Suppressor macrophage treated with lipopolysaccharide for 1 hour (primary cell): ENCODE measurements around the gene PLP2.

Source experiments
- DNase-seq, 3 donors: peaks; one replicate each; pipeline ENCODE4 v3.0.0-alpha.2; 2020 to 2022

PLP2 gene

DNA sequence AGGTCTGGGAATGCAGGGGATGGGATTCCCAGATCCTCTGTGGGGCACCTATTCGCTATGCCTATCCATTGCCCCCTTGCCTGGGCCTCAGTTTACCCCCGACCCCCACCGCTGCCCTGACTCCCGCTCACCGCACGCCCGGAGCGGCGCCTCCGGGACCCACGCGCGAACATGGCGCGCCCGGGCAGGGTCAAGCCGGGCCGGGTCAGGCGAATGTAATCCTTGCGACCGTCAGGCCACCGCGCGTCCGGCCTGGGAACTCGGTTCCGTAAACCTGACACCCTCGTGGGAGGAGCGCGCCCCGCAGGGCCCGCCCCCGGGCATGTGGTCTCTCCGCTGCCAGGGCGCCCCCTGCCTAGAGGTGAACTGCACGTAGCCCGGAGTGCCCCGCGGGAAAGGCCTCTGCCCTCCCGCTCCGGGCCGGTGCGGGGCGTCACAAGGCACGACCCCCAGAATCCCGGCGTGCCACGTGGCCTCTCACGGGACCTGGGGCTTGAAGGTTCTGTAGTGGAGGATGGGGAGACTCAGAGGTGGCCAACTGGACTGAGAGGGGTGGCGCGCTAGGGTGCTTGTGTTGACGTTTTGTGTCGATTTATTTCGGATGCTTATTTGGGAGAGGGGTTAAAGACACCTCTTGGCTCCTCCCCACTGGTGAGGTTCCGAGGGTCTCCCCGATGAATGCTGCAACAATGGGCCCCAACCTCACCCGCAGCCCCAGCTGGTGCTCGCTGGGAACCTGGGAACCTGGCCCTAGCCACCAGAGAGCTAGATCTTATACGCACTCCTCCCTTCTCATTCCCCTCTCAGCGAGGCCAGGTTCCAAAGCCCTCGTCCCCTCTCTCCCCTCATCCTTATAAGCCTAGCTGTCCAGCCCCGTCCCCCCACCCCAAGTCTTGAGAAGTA, 14.7 kb downstream of the PLP2 start, which contains the start of gene PRICKLE3:
TSS of gene PRICKLE3 (minus strand) at position 249 of the 903 bp plus-strand sequence. CDS start at position 173, 76 bp downstream.
- peak; percentile 73 to 89 (median 74) for DNase-seq

DNA sequence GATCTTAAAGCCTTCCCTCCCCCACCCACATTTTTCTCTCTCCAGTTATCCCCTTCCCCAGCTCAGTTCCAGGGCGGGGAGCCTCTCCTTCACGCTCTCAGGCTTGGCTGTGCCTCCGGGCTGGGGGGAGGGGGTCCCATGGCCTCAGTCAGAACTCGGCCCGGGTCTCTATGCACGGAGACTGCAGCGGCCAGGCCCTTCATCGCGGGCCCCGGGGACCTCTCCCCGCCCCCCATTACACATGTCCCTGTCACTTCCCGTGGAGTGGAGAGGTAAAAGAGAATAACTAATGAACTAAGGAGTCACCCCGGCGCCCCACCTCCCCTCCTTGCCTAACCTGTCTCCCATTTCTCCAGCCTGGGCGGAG, 15.3 kb downstream of the PLP2 start:
- DNase-seq = no peak

DNA sequence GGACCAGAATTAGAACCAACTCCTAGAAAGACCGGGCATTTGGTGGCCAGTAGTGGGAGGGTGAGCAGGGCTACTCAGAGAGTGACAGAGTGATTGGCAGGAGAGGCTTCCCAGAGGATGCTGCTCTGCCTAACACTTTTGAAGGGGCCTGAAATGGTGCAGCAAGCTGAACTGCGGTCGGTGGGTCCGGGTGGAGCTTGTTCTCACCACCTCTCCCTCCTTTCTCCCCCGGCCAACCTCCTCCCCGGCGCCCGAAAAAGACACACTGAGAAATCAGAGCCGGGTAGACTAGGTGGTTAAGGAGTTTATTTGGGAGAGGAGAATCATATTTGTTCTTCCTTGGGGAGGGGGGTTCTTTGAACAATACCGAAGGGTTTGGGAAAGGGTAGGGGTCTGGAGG, 15.8 kb downstream of the PLP2 start:
- DNase-seq = no peak

DNA sequence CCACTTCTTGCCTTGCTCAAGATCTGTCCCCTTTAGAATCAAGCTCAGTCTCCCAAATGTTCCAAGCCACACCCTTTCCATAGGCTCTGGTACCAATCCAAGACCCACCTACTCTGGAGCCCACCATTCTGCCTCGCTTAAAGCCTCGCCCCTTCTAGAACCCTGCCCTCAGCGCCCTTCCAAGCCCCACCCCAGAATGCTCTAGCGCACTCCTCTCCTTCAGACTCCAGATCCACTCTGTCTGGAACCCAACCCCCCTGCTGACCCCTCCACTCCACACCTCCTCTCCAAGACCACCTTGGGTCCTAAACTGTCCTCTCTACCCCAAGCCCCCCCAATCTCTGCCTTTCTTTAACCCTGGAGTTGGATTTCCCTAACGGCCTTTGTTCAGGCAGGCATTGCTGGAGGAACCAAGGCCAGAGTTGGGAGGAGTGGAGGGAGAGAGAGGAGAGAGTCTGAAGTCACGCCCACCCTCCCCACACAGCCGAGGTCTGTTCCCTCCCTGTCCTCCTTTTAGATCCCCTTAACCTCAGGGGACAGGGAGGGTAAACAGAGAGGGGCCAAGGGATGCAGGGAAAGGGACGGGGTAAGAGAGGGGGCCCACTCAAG, 16.9 kb downstream of the PLP2 start:
- no peak for DNase-seq

DNA sequence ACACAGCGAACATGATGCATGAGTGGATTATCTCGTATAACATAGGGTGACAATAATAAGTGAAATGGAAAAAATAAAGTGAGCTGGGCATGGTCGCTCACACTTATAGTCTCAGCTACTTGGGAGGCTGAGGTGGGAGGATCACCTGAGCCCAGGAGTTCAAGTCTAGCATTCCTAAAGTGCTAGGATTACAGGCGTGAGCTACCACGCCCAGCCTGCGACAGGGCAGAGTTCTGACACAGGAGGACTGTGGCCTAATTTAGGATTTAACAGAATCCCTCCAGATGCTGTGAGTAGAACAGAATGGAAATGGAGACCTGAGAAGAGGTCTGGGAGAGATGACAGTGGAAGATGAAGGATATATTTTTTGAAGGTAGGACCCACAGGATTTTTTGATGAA, 17.9 kb downstream of the PLP2 start:
- no peak for DNase-seq

DNA sequence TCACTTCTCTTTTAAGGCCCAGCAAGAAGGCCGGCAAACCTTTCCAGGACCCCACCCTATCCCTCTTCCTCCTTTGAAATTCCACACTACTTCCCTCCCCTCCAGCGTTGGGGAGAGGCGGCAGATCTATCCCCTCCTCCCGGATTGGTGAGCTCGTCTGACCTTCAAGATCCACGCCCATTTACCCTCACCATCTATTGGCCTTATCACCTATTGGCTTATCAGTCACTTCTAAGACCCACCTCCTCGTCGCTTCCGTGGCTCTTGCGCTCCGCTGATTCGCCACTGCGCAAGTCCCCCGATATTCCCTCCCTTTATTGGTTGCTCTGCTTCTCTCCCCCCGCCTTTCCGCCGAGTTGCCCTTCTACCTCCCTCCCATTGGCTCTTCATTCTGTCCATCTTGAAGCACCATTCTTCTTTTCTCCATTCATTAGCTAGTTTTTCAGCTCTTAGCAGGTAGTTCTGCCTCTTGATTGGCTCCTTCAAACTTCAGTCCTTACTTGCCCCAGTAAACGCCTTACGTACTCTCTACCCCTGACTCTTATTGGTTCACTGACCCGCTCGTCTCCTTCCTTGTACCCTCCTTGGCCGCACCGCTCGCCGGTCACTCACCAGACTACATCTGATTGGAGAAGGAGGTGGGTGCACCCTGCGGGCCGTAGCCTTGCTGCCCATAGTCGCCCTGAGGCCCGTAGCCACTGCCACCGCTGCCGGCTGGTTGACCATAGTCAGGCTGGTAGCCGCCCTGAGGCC, 19.3 kb downstream of the PLP2 start:
- DNase-seq = peak; percentile 93 to 97 (median 93)

DNA sequence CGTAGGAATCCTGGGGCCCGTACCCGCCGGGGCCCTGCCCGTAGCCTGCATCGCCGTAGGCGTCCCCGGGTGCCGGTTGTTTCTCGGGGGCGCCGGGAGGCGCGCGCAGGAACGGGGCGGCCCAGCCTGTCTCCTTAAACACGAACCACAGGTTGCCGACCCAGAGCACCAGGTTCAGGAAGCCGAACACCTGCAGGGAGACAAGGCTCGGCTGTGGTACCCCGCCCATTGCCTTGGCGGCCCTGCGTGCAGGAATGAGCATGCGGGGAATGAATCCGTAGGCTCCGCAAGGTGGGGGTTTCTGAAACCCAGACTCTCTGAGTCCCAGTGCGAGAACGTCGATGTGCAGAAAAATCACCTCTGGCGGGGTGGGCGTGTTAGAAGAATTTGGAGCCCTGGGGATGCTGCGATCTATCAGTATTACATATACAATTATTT, 19.9 kb downstream of the PLP2 start:
- no peak for DNase-seq

DNA sequence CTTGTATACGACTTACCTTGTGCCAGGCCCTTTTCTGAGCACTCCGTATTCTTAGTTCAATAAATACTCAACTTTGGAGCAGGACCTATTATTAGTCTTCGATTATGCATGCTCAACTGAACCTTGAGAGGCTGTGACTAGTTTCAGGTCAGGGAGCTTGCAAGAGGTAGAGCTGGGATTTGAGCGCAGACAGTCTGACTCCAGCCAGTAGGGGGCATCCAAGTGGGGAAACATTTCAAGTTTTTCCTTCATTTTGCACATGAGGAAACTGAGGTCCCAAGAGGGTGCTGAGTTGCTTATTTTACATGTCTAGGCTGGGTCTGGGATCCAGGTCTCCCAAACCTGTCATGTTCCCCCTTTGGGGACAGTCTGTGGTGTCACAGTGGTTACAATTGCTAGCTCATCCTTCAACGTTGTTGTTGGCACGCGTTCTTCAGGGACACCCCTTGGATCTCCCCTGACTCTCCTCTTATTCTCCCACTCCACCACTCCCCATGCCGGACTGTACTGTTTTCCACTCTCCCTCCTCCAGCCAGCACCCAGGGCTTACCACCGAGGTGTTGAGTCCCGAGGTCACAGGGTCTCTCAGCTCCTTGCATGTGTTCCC, 21.1 kb downstream of the PLP2 start:
- DNase-seq = peak; percentile 35 to 58 (median 44)

DNA sequence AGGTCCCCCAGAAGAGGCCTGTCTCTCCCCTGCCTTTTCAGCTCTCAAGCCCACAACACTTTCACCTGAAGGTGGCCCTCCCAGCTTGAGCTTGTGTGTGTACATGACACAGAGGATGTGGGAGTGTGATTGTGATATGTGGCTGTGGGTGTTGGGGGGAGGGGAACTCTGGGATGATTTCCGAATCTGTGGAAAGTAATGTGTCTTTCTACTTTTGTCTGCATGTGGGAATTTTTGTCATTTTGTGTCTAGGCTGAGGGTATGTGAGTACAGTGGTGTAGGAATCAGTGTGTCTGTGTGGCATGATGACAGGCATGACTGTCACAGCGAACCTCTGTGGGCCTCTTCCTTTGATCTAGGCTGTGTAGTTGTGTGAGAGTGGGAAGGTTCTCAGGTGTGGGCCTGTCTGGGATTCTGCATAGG, 21.9 kb downstream of the PLP2 start:
- no peak for DNase-seq

DNA sequence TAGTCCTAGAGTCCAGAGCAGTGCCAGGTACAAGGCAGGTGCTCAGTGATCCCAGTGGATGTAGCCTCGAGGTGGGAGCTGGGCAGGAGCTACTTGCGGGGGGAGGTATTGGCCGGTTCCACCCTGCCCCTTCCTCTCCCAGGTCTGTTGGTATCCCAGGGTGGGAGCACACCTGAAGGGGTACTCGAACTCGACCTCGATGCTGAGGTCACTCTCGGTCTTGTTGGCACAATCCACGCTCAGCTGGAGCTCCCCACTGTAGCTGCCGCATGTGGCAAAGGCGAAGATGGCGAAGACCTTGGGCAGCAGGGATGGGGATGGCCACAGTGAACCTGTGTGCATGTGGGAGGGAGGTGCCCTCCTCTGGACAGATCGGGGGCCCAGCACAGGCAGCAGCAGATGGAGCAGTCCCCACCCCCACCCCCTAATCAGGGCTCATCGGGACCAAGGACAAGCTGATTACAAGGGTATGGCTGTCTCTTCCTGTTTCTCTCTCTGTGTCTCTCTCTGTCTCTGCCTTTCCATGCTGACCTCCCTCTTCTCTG, 25.9 kb downstream of the PLP2 start:
- no peak for DNase-seq

DNA sequence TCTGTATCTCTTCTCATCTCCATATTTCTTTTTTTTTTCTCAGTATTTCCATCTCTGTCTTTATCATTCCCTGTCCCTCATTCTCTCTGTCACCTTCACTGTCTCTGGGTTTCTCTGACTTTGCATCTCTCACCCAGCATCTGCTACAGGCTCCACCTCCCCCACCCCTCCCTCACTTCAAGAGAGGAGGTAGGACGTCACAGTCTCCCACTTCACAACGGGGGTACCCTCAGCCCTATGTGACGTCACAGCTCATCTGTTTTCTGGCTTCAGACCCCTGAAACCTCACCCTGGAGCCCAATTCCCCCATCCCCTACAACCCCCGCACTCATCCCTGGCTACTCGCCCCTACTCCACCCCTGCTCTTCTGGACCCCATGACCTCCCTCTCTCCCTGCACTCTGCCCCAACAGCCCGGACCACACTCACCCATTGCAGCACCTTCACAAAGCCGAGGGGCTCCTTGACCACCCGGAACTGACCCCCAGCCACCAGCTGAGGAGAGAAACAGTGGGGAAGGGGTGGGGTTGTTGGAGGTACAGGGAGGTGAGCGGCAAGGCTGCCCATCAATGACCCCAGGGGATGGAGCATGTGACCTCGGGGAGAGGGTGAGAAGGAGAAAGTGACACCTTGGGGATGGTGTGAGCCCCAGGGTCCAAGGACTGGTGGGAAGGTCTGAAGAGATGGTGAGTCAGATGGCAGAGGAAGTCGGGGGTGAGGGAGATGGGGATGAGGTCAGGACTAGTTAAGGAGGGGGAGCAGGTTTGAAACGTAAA, 27.0 kb downstream of the PLP2 start:
- DNase-seq = no peak

DNA sequence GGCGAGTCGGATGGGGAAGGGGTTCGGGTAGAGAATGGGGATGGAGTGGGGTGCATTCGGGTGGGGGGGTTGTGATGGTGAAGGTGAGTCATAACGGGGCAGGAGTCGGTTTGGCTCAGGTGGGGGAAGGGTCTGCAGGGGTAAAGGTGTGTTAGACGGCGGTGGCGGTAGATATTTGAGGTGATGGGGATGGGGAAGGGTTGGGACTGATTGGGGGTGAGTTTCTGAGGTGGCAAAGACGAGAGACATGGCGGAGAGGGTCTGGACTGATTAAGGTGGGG, 27.6 kb downstream of the PLP2 start:
- DNase-seq = no peak

DNA sequence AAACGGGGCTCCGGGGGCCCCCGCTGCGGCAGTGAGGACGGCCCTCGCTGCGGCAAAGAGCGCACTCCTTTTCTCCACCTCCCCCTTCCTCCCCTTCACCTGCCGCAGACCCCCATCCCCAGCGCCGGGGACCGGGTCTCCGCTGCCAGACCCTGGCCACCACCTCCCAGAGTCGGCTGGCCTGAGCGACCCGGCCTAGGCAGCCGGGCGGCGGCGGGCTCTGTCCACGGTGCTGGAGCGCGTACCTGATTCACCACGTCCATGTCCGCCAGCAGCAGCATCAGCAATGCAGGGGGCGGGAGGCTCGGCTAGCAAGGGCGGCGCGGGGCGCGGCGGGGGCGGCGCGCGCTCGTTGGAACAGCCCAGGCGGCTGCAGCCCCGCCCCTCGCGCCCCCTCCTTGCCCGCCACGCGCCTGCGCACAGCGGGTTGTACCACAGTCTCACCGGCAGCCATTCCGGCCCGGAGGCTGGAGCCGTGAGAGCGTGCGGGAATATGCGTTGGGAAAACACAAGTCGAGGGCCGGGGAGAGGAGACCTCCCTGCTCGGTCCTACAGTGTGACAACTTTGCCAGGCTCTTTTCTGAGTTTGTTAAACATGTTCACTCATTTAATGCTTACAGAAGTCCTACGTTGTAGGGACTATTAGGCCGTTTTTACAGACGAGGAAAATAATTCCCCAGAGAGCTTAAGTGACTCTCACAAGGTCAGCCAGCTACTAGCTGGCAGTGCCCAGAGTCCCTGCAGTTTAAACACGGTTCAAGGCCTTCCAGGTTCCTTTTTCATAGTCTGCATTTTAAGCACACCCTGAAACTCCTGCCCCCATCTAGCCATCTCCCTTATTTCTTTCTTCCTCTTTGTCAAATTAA, 28.4 kb downstream of the PLP2 start, which contains the start of gene SYP:
TSS of gene SYP (minus strand) at position 288 of the 866 bp plus-strand sequence. CDS start at position 281, 7 bp downstream.
- peak; percentile 85 to 93 (median 86) for DNase-seq

DNA sequence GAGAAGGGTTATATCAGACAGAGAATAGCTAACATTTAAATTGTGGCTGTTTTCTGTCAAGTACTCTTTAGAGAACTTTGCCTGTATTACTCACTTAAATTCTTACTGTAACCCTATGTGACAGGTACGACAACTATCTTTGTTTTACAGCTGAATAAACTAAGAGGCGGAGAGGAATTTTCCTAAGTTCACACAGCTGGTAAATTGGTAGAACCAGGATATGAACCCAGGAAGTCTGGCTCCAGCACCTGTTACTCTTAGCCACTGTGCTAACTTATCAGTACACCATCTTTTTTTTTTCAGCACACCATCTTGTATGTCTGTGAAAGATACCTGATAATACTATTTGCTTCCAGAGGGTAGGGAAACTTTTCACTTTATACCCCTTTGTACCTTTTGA, 30.3 kb downstream of the PLP2 start:
- no peak for DNase-seq

DNA sequence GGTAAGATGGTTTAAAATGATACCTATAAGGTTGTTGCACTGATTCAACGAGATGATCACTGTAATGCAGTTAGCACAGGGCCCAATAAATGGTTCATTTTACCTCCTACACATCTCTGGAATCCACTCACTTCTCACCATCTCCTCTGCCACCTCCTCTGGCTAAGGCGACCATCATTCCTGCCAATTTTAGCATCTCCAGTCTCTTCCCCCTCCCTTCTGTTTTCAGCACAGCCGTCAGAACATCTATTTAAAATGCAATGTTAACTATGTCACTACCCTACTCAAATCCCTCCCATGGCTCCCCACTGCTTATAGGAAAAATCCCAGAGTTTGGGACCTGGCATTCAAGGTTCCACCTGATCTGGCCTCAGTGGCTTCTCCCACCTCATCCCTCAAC, 31.8 kb downstream of the PLP2 start:
- no peak for DNase-seq

DNA sequence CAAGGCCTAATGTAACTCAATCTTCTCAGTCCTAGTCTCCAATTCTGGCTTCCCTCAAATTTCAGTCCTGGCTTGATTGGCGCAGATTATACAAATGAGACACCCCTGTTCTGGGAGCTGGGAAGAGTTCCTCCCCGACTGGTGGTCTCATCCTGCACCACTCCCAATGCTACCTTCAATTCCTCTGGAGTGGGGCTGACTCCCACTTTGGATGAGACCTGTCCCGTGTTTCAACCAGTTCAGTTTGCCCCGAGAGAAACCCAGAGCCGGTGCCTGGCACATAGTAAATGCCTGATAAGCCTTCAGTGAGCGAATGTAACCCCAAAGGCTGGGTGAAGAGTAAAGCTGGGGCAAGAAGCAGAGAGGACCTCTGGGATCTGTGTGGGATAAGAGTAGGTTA, 32.3 kb downstream of the PLP2 start:
- DNase-seq = no peak

DNA sequence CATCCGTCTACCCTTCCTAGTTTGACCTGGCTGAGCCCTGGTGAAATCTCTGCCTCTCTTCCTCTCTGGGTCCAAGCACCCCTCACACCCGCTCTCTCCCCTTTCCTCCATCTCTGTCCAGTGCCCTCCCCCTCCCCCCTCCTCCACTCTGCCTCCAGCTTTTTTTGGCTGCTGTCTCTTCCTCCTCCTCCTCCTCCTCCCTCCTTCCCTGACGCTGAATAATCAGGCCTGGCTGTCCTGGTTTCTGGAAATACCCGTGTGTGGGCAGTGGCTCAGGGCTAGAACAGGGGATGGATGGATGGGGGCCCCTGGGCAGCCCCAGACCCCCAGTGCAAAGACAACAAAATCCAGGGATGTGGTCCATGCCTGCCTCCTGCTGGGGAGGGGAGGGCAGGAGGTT, 33.0 kb downstream of the PLP2 start:
- DNase-seq = no peak

DNA sequence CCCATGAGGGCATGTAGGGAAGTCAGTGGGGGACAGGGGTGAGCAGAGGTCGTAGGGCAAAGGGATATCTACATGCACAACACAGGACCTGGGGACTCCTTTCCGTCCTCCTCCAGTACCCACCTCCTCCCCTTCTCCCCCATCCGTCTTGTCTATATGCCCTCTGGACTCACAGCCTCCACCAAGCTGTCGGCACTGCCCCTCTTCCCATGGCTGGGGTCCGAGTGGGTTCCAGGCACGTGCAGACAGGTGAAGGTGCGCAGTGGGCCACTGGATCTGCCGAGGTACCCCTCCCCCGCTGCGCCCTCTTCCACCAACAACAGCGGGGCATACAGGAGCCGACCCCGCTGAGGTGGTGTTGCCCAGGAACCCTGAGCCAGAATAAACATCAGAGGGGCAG, 33.7 kb downstream of the PLP2 start:
- DNase-seq = no peak

DNA sequence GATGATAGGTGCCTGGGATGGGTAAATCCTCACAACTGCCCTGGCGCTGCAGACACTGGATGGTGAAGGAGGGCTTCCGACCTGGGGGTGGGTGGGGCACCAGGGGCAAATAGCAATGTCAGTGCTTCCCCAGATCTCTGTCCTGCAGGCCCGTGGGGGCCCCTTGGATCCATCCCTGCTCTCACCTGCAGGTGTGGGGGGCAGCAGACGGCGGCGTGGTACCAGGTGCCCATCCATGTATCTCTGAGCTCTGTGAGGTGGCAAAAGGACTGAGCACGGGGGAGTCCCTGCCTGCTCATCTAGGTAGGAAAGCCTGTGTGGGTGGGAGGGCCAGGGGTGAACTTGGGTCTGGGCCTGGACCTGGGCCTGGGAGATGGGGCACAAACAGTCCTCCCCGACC, 34.8 kb downstream of the PLP2 start:
- no peak for DNase-seq

DNA sequence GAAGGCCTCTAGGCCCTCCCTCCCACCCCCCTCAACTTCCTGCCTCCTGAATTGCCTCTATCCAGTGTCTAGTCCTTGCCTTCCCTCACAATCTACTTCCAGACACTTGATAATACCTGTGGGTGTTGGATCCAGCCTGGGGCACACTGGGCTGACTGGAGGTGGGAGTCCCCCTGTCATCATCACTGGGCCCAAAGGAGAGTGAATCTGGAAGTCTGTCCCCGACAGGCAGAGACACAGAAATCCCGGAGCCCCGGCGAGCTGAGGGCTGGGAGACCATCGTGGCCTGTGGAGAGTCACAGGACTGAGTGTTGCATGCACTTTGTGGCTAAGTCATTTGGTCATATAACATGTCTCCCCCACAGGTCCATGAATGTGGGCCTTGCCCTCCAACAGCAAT, 36.7 kb downstream of the PLP2 start:
- no peak for DNase-seq
